Pancreas (tissue), 10 donors: ENCODE results near the gene MCCC1. TPM values are rescaled to one million over a fixed set of nuclear protein-coding genes. Genes with fewer than 3 reads are reported as not detected.
A peak's percentile ranks its signal among the peaks of the same experiment; 100 is the strongest.
"Not testable (repeated sequence)": the region's sequence is repeated elsewhere in the genome, so short reads cannot be mapped to it uniquely, and the experiment has no call there.

Source experiments
- ATAC-seq, 4 donors: fragments of 200-7000 bp; cut with Tn5 transposase; one replicate each; pipeline versions ENCODE4 v1.8.0 to v1.9.1; 2020; ENCODE audit warnings: mild to moderate bottlenecking in 4 of 4, moderate library complexity in 4 of 4
- DNase-seq, 6 donors: peaks; one replicate each; pipeline ENCODE4 v3.0.0-alpha.2; 2020
- FAIRE-seq: peaks from 2 replicates; lab custom pipeline; 2012; peaks lifted over from hg19 to GRCh38; lab: Jason Lieb, UNC
- H3K27ac ChIP-seq, 4 donors: fragments of 200-600 bp; sonication (generic); 1 replicate in 3 of 4; 2 replicates in 1 of 4; pipeline versions ENCODE4 v1.5.0 to v1.8.0; 2020
- H3K27me3 ChIP-seq, 4 donors: fragments of 200-600 bp; one replicate each; pipeline ENCODE4 v1.8.0; 2021
- H3K36me3 ChIP-seq, 3 donors: fragments of 200-600 bp; sonication (generic) in 1 of 3; one replicate each; pipeline versions ENCODE4 v1.5.0 to v1.8.0; 2020 to 2021
- H3K4me1 ChIP-seq, 3 donors: fragments of 200-600 bp; one replicate each; pipeline ENCODE4 v1.8.0; 2021
- H3K4me3 ChIP-seq, 4 donors: fragments of 200-600 bp; sonication (generic) in 2 of 4; one replicate each; pipeline versions ENCODE4 v1.5.0 to v1.8.0; 2020 to 2021
- H3K9me3 ChIP-seq, 4 donors: fragments of 200-600 bp; one replicate each; pipeline ENCODE4 v1.8.0; 2021
- WGBS, 2 donors: extraction: QIAGEN DNeasy Blood & Tissue Kit; methylation state at CpG; one replicate each; pipeline ENCODE4 v1.1.7; 2013; 5-methylcytosine and 5-hydroxymethylcytosine counted together
- intact Hi-C, 3 donors: fragments of 100-400 bp; cut with DNase I; formaldehyde crosslinking; loops; one replicate each; pipeline versions ENCODE4 v1.11.1 to v1.14.2; 2022
- polyA plus RNA-seq, 2 donors: library from polyadenylated mRNA; stranded (reverse); fragments of 200-250 nt; gene quantifications; one replicate each; pipeline ENCODE4 v1.2.3, GENCODE V29; 2013
- total RNA-seq, 6 donors: library from RNA; stranded (reverse); fragmentation: NEBNext Ultra II Directional in 4 of 6; extraction: Animal tissue kit (Norgen Biotek cat#: 25700) in 4 of 6; gene quantifications; one replicate each; pipeline versions ENCODE4 v1.2.1 to v1.2.4, GENCODE V29; 2021 to 2023
- TF ChIP-seq, protein P1 (sequence below), 4 donors: fragments of 200-600 bp; sonication (generic) in 3 of 4; IDR thresholded peaks; one replicate each; pipeline versions ENCODE4 v1.5.0 to v1.8.0; 2021; ENCODE audit warnings: antibody characterized with exemption in 4 of 4
- donor health status: healthy with polysubstance abuse.
- donor health status: DM: no; HTN: no; CAD: no; lungs with moderate emphysema.
- donor health status: DM: no; HTN: no; CAD: no.
- donor health status: control.
- donor health status: control.
- donor health status: Bipolar disorder and iron deficiency.
- donor health status: DM: yes; HTN: yes; CAD: no.
- donor health status: DM: no; HTN: no; CAD: no.
- donor health status: DM: no; HTN: no; CAD: no.
- donor health status: DM: yes; HTN: yes; CAD: no.

The MCCC1 gene
- total and polyA plus RNA-seq, 8 donors = 25.3 to 81.9 (median 40.8) TPM

DNA sequence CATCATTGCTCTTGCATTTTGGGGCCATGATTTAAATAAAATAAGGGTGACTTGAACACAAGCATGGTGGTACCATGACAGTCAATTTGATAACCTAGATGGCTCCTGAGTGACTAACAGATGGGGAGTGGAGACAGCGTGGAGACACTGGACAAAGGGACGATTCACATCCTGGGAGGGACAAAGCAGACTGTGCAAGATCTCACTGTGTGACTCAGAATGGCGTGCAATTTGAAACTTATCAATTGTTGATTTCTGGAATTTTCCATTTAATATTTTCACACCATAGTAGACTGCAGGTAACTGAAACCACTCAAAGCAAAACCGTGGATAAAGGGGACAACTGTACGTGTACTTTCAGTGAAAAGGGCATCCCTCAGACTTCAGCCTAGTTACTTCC, 25.5 kb downstream of the MCCC1 start:
- ATAC-seq = no peak
- H3K4me3 ChIP-seq = no peak overlapping the region
- TF ChIP-seq, protein P1, sequence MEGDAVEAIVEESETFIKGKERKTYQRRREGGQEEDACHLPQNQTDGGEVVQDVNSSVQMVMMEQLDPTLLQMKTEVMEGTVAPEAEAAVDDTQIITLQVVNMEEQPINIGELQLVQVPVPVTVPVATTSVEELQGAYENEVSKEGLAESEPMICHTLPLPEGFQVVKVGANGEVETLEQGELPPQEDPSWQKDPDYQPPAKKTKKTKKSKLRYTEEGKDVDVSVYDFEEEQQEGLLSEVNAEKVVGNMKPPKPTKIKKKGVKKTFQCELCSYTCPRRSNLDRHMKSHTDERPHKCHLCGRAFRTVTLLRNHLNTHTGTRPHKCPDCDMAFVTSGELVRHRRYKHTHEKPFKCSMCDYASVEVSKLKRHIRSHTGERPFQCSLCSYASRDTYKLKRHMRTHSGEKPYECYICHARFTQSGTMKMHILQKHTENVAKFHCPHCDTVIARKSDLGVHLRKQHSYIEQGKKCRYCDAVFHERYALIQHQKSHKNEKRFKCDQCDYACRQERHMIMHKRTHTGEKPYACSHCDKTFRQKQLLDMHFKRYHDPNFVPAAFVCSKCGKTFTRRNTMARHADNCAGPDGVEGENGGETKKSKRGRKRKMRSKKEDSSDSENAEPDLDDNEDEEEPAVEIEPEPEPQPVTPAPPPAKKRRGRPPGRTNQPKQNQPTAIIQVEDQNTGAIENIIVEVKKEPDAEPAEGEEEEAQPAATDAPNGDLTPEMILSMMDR (IDR thresholded peaks at IDR 0.05) = no peak
- H3K36me3 ChIP-seq = peaks cover 0 to 33% (median 0%) of the 10 kb centered on the region in 3 donors
- no peaks in the 10 kb centered on the region for H3K27me3 ChIP-seq
- FAIRE-seq = no peak
- DNase-seq = no peak
- no peaks in the 10 kb centered on the region for H3K4me1 ChIP-seq
- intact Hi-C loops = no loop called here
- H3K27ac ChIP-seq = no peak overlapping the region
- H3K9me3 ChIP-seq = no peaks in the 10 kb centered on the region
- 84 to 88% methylated on average over 5 of the region's 5 CpGs for WGBS, 2 donors

DNA sequence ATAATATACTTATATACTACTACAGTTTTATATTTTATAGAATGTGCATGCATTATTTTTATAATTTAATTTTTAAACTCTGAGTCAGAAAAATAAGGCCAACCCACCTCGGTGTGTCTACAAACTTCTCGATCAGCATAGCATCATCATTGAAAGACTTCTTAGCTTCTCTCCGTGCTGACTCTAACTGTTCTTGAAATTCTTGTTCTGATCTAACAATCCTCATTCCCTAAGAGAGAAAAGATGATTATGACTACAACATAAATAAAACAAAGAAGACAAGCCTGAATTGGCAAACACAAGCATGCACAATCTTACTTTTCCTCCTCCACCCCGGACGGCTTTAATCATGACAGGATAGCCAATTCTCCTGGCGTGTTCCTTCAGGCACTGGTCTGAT, 28.4 kb downstream of the MCCC1 start:
- FAIRE-seq = no peak

DNA sequence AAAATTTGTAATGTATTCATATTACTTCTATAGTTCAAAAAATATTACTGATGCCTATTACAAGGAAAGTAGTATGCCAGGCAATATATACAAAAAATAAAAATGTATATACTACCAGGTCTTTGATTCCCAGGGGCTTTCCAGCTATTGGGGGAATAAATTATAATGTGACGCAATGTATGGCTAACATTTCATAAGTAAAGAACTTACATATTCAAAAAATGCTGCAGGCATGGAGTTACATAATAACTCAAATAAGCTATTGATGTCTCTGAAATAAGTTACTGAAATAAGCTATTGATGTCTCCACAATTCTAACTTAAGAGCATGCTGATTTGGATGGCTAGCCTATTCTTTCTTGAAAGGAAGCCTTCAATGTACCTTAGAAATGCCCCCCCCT, 30.2 kb downstream of the MCCC1 start:
- Histone ChIP-seq H3K4me3 (no peak overlapping the region), H3K4me1 (no peaks in the 10 kb centered on the region), H3K27ac (no peak overlapping the region), H3K36me3 (peaks cover 0 to 29% (median 3%) of the 10 kb centered on the region in 3 donors), H3K9me3 (no peaks in the 10 kb centered on the region), H3K27me3 (no peaks in the 10 kb centered on the region)
- FAIRE-seq = no peak
- 0 to 4% methylated on average over 1 of the region's 1 CpG for WGBS, 2 donors
- intact Hi-C loops = no loop called here
- ATAC-seq = no peak
- TF ChIP-seq, protein P1 (IDR thresholded peaks at IDR 0.05) = no peak
- no peak for DNase-seq

More for the DNA sequence above, 28.4 kb downstream of the MCCC1 start:
- intact Hi-C loops = no loop called here
- no peaks in the 10 kb centered on the region for H3K9me3 ChIP-seq
- no peak overlapping the region for H3K4me3 ChIP-seq
- peaks cover 0 to 29% (median 3%) of the 10 kb centered on the region in 3 donors for H3K36me3 ChIP-seq
- no peak overlapping the region for H3K27ac ChIP-seq
- no peak for DNase-seq
- WGBS, 2 donors = 88 to 93% methylated on average over 6 of the region's 6 CpGs
- H3K27me3 ChIP-seq = no peaks in the 10 kb centered on the region
- no peaks in the 10 kb centered on the region for H3K4me1 ChIP-seq
- no peak for ATAC-seq
- TF ChIP-seq, protein P1 (IDR thresholded peaks at IDR 0.05) = no peak

DNA sequence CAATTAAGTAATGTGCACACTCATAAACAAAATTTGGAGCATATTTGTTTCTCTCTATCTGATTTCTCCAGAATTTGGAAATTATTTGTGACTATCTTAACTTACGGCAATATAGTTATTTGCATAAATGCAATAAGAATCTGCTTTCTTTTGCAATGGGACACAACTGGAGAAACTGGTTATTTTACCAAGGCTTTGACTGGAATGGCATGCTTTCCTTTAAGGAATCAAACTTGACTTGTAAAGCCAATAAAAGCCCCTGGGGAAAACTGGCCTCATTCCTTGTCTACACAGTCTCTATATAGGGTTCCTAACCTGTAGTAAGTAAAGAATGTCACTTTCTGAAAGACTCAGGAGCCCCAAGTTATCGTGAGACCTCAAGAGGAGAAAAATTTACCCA, 32.4 kb downstream of the MCCC1 start:
- H3K4me1 ChIP-seq, H3K27ac ChIP-seq, H3K27me3 ChIP-seq, H3K4me3 ChIP-seq, FAIRE-seq, intact Hi-C loops, DNase-seq, ATAC-seq, H3K9me3 ChIP-seq: not testable (repeated sequence)
- peaks cover 0 to 29% (median 3%) of the 10 kb centered on the region in 3 donors for H3K36me3 ChIP-seq
- WGBS, 2 donors = 97 to 99% methylated on average over 2 of the region's 2 CpGs

DNA sequence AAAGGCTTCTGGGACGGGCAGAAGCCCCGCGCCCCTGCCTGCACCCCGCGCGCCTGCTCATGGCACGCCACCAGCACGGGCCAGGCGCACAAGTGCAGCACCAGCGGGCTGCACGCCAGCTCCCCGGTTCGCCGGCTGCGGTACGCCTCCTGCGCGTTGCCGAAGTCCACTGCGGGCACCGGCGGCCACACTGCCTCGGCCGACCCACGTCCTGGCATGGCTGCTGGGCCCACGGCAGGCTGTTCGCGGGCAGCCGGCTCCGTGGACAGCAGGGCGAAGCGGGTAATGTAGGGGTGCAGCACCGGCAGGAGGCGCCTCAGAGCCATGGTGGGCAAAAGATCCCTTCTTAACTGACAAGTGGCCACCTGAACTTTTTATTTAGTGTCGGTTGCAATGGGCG, 34.8 kb downstream of the MCCC1 start:
- no peak for FAIRE-seq
- TF ChIP-seq, protein P1 (IDR thresholded peaks at IDR 0.05) = no peak
- Histone ChIP-seq H3K36me3 (peaks cover 0 to 12% (median 3%) of the 10 kb centered on the region in 3 donors), H3K9me3 (no peaks in the 10 kb centered on the region), H3K4me1 (no peaks in the 10 kb centered on the region), H3K27ac (no peak overlapping the region), H3K4me3 (no peak overlapping the region), H3K27me3 (no peaks in the 10 kb centered on the region)
- peak in 2 of 6 donors; percentile 56 to 57 for DNase-seq
- intact Hi-C loops = no loop called here
- 90 to 93% methylated on average over 35 to 36 of the region's 36 CpGs for WGBS, 2 donors
- no peak for ATAC-seq
